ENCODE results near the gene PXDN.

DNA sequence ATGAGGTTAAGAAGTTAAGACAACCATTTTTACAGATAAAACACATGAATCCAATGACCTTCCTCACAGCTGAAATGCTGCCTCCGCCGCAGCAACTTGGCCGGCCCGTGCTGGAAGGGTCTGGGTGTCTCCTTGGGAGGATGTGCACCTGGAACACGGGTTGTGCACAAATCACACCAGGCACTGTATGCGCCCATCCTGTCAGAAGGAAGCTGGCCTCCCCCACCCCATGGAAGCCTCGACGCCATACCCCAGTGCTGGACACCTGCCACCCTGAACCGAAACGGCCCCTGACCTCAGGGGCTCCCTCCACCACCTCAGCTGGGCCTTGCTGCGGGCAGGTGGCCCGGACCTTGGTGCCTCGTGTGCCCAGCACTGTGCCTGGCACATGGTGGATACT, 111.8 kb downstream of the PXDN start:
- TF ChIP-seq, protein P1, sequence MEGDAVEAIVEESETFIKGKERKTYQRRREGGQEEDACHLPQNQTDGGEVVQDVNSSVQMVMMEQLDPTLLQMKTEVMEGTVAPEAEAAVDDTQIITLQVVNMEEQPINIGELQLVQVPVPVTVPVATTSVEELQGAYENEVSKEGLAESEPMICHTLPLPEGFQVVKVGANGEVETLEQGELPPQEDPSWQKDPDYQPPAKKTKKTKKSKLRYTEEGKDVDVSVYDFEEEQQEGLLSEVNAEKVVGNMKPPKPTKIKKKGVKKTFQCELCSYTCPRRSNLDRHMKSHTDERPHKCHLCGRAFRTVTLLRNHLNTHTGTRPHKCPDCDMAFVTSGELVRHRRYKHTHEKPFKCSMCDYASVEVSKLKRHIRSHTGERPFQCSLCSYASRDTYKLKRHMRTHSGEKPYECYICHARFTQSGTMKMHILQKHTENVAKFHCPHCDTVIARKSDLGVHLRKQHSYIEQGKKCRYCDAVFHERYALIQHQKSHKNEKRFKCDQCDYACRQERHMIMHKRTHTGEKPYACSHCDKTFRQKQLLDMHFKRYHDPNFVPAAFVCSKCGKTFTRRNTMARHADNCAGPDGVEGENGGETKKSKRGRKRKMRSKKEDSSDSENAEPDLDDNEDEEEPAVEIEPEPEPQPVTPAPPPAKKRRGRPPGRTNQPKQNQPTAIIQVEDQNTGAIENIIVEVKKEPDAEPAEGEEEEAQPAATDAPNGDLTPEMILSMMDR (IDR thresholded peaks at IDR 0.05 in 2 of 3, conservative IDR thresholded peaks at IDR 0.05 in 1 of 3; ENCODE audit: control insufficient read depth in 2 of 3, extremely low read depth in 1 of 3, insufficient read depth in 1 of 3, low read depth in 3 of 3, low read length in 3 of 3): no peak
- no peak for TF ChIP-seq POLR2AphosphoS5 (IDR thresholded peaks at IDR 0.05; ENCODE audit: low read length)
- TF ChIP-seq SIN3A (IDR thresholded peaks at IDR 0.05; ENCODE audit: low read depth, low read length): no peak
- TF ChIP-seq SMARCA5 (IDR thresholded peaks at IDR 0.05): no peak
- TF ChIP-seq ZNF24 (IDR thresholded peaks at IDR 0.05): no peak
- TF ChIP-seq POLR2A (IDR thresholded peaks at IDR 0.05; ENCODE audit: low read depth, low read length): no peak
- TF ChIP-seq WRNIP1 (IDR thresholded peaks at IDR 0.05; ENCODE audit: borderline replicate concordance, low read depth, low read length): no peak
- TF ChIP-seq, protein P2, sequence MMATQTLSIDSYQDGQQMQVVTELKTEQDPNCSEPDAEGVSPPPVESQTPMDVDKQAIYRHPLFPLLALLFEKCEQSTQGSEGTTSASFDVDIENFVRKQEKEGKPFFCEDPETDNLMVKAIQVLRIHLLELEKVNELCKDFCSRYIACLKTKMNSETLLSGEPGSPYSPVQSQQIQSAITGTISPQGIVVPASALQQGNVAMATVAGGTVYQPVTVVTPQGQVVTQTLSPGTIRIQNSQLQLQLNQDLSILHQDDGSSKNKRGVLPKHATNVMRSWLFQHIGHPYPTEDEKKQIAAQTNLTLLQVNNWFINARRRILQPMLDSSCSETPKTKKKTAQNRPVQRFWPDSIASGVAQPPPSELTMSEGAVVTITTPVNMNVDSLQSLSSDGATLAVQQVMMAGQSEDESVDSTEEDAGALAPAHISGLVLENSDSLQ (IDR thresholded peaks at IDR 0.05): no peak
- TF ChIP-seq, protein P3, sequence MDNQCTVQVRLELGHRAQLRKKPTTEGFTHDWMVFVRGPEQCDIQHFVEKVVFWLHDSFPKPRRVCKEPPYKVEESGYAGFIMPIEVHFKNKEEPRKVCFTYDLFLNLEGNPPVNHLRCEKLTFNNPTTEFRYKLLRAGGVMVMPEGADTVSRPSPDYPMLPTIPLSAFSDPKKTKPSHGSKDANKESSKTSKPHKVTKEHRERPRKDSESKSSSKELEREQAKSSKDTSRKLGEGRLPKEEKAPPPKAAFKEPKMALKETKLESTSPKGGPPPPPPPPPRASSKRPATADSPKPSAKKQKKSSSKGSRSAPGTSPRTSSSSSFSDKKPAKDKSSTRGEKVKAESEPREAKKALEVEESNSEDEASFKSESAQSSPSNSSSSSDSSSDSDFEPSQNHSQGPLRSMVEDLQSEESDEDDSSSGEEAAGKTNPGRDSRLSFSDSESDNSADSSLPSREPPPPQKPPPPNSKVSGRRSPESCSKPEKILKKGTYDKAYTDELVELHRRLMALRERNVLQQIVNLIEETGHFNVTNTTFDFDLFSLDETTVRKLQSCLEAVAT (IDR thresholded peaks at IDR 0.05): no peak
- TF ChIP-seq EZH2 (IDR thresholded peaks at IDR 0.05; ENCODE audit: borderline replicate concordance, control insufficient read depth, low read depth, low read length): no peak
- TF ChIP-seq, protein P4, sequence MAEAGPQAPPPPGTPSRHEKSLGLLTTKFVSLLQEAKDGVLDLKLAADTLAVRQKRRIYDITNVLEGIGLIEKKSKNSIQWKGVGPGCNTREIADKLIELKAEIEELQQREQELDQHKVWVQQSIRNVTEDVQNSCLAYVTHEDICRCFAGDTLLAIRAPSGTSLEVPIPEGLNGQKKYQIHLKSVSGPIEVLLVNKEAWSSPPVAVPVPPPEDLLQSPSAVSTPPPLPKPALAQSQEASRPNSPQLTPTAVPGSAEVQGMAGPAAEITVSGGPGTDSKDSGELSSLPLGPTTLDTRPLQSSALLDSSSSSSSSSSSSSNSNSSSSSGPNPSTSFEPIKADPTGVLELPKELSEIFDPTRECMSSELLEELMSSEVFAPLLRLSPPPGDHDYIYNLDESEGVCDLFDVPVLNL (IDR thresholded peaks at IDR 0.05; ENCODE audit: low read depth, low read length): no peak
- TF ChIP-seq NFYA (IDR thresholded peaks at IDR 0.05; ENCODE audit: borderline replicate concordance, low read depth, low read length): no peak
- no peak for TF ChIP-seq KLF5 (IDR thresholded peaks at IDR 0.05; ENCODE audit: partially characterized antibody)
- TF ChIP-seq, protein P5, sequence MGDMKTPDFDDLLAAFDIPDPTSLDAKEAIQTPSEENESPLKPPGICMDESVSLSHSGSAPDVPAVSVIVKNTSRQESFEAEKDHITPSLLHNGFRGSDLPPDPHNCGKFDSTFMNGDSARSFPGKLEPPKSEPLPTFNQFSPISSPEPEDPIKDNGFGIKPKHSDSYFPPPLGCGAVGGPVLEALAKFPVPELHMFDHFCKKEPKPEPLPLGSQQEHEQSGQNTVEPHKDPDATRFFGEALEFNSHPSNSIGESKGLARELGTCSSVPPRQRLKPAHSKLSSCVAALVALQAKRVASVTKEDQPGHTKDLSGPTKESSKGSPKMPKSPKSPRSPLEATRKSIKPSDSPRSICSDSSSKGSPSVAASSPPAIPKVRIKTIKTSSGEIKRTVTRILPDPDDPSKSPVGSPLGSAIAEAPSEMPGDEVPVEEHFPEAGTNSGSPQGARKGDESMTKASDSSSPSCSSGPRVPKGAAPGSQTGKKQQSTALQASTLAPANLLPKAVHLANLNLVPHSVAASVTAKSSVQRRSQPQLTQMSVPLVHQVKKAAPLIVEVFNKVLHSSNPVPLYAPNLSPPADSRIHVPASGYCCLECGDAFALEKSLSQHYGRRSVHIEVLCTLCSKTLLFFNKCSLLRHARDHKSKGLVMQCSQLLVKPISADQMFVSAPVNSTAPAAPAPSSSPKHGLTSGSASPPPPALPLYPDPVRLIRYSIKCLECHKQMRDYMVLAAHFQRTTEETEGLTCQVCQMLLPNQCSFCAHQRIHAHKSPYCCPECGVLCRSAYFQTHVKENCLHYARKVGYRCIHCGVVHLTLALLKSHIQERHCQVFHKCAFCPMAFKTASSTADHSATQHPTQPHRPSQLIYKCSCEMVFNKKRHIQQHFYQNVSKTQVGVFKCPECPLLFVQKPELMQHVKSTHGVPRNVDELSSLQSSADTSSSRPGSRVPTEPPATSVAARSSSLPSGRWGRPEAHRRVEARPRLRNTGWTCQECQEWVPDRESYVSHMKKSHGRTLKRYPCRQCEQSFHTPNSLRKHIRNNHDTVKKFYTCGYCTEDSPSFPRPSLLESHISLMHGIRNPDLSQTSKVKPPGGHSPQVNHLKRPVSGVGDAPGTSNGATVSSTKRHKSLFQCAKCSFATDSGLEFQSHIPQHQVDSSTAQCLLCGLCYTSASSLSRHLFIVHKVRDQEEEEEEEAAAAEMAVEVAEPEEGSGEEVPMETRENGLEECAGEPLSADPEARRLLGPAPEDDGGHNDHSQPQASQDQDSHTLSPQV (IDR thresholded peaks at IDR 0.05): no peak

Measured in GM12878 (cell line).